CD4-positive, alpha-beta T cell (primary cell): ENCODE results near the gene PUS1. TPM values are rescaled to one million over a fixed set of nuclear protein-coding genes. Genes with fewer than 3 reads are reported as not detected.
"Not testable (repeated sequence)": the region's sequence is repeated elsewhere in the genome, so short reads cannot be mapped to it uniquely, and the experiment has no call there.

ENCODE experiments used
- ATAC-seq: fragments of 200-7000 bp; cut with Tn5 transposase; one replicate; pipeline ENCODE4 v1.10.0; 2022; ENCODE audit warnings: mild to moderate bottlenecking; ENCODE audit not compliant: poor library complexity
- CTCF ChIA-PET: fragments of 350-600 bp; sonication (Branson Sonifier 250); formaldehyde crosslinking; loops from one replicate; lab custom pipeline; 2021; ENCODE audit warnings: antibody characterized with exemption, inconsistent platforms; lab: Charles Lee
- POLR2A ChIA-PET: fragments of 350-600 bp; sonication (Branson Sonifier 250); formaldehyde crosslinking; loops from one replicate; lab custom pipeline; 2021; ENCODE audit warnings: antibody characterized with exemption, inconsistent platforms; lab: Charles Lee
- DNase-seq, 14 experiments: peaks; one replicate each; pipeline ENCODE4 v3.0.0-alpha.2; 2013 to 2020; ENCODE audit warnings: mixed read lengths in 2 of 14
- H3K27ac ChIP-seq, 2 donors: one replicate each; pipeline versions ENCODE4 v1.5.1 to v1.7.0; 2013; ENCODE audit warnings: low read length in 2 of 2, low read depth in 1 of 2, mild to moderate bottlenecking in 1 of 2
- H3K27me3 ChIP-seq, 2 experiments: 1 replicate in 1 of 2; 2 replicates in 1 of 2; pipeline versions ENCODE4 v1.6.1 to v1.7.0; 2013; ENCODE audit warnings: low read length in 2 of 2, control low read depth in 1 of 2, mild to moderate bottlenecking in 1 of 2, moderate library complexity in 1 of 2; ENCODE audit not compliant: insufficient read depth in 2 of 2, control insufficient read depth in 1 of 2
- H3K36me3 ChIP-seq: one replicate; pipeline ENCODE4 v1.6.1; 2013; ENCODE audit warnings: low read length, control low read depth; ENCODE audit not compliant: insufficient read depth
- H3K4me1 ChIP-seq: one replicate; pipeline ENCODE4 v1.6.1; 2013; ENCODE audit warnings: low read length, control low read depth; ENCODE audit not compliant: insufficient read depth
- H3K4me3 ChIP-seq: one replicate; pipeline ENCODE4 v1.5.1; 2013; ENCODE audit warnings: mild to moderate bottlenecking, low read length, moderate library complexity
- H3K9me3 ChIP-seq, 2 experiments: 1 replicate in 1 of 2; 2 replicates in 1 of 2; pipeline versions ENCODE4 v1.6.1 to v1.7.0; 2013; ENCODE audit warnings: low read length in 2 of 2, mild to moderate bottlenecking in 2 of 2, control low read depth in 1 of 2, moderate library complexity in 1 of 2; ENCODE audit not compliant: control insufficient read depth in 1 of 2, insufficient read depth in 1 of 2
- H3K27ac Mint-ChIP-seq: one replicate; pipeline ENCODE4 v1.8.0; 2020; ENCODE audit warnings: mixed read lengths
- H3K27me3 Mint-ChIP-seq: one replicate; pipeline ENCODE4 v1.8.0; 2021; ENCODE audit warnings: mixed read lengths
- H3K36me3 Mint-ChIP-seq: one replicate; pipeline ENCODE4 v1.8.0; 2021; ENCODE audit warnings: low read depth, mixed read lengths
- H3K4me1 Mint-ChIP-seq: one replicate; pipeline ENCODE4 v1.8.0; 2021; ENCODE audit warnings: low read depth, mixed read lengths
- H3K4me3 Mint-ChIP-seq: one replicate; pipeline ENCODE4 v1.8.0; 2020; ENCODE audit warnings: mild to moderate bottlenecking, mixed read lengths
- H3K9me3 Mint-ChIP-seq: one replicate; pipeline ENCODE4 v1.8.0; 2020; ENCODE audit warnings: mixed read lengths
- intact Hi-C, 2 experiments: fragments of 100-400 bp; cut with DNase I in 1 of 2; cut with micrococcal nuclease in 1 of 2; formaldehyde crosslinking; loops; one replicate each; pipeline versions ENCODE4 v1.15.1 to v1.9.0; 2023 to 2025; cut with DNase I, micrococcal nuclease
- polyA plus RNA-seq, 2 donors: library from polyadenylated mRNA; unstranded; fragments of 120-200 nt; gene quantifications; one replicate each; pipeline ENCODE4 v1.2.1, GENCODE V29; 2013
- total RNA-seq, 174 experiments: library from RNA in 2 of 174; stranded (reverse) in 2 of 174; gene quantifications; one replicate each; pipeline ENCODE4 v1.2.3 and lab custom pipeline; 2021 to 2026
- TF ChIP-seq, protein P1 (sequence below): fragments of 200-600 bp; IDR thresholded peaks from one replicate; pipeline ENCODE4 v1.8.0; 2022; ENCODE audit warnings: antibody characterized with exemption, mild to moderate bottlenecking

PUS1 gene
- 10 to 100 TPM; 17.7 to 18.2 TPM for total RNA-seq
- polyA plus RNA-seq (2013, experiment 1 of 2): 32.4 TPM
- polyA plus RNA-seq (2013, experiment 2 of 2): 35.1 TPM
- total RNA-seq (lab: John Stamatoyannopoulos, UW): 10.3 to 141 (median 33.0) reads per million in 172 experiments

DNA sequence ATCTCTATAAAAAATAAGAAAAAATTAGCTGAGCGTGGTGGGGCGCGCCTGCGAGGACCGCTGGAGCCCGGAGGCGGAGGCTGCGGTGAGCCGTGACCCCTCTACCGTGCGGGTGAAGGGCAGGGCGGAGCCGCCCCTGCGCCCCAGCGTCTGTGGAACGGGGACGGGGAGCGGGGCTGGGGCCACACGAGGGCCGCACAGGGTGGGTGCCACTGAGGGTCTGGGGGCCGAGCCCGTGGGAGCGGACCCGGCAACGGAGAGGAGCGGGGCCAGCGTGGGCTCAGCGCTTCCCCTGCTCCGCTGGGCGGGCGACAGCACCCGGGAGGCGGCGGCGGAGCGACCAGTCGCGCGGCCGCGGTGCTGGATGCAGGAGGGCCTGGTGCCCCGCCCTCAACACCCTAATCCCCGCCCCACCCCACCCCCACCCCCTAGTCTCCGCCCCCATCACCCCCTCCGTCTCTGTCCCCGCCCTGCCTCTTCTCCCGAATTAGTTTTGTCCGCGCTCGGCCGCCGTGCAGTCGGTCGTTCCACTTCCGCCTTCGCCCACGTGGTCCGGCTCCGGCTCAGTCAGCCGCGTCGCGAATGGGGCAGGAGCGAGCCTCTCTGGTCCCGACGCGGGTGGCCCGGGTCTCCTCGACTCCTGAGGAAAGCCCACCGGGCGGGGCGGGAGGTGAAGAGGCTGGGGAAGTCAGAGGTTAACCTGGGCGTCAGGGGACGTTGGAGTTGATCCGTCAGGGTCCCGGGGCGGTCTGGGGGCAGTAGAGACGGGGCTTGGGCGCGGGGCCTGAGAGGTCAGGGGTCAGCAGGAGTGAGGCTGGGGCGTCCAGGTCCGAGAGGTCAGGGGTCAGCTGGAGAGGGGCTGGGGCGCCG lies at the start of gene PUS1:
Gene PUS1, plus strand, starts transcription at position 566 of the 870 bp plus-strand sequence. CDS start 447 bp downstream, outside the sequence.
- H3K36me3 ChIP-seq: peaks cover 24% of the 10 kb centered on the region
- POLR2A ChIA-PET: interaction anchor here (0.8 to 1.7 kb wide), 4 partner anchors 21 to 218 kb away, joined by 3 to 10 read pairs (median 6); partner anchors contain the start of genes EP400 and SFSWAP
- intact Hi-C loops: loop anchor here (1.0 to 2.0 kb wide), 3 partner anchors 20 to 34 kb away; partner anchors contain the start of genes EP400 (in 1 of the 2) and ULK1 (in 1 of the 2)
- H3K27me3 Mint-ChIP-seq: no peaks in the 10 kb centered on the region
- ATAC-seq: peak; percentile 84
- H3K9me3 ChIP-seq: no peaks in the 10 kb centered on the region
- no peaks in the 10 kb centered on the region for H3K9me3 Mint-ChIP-seq
- H3K4me3 ChIP-seq: peak within 1 kb of the TSS; percentile 96
- DNase-seq: peak; percentile 87 to 97 (median 92)
- peak within 1 kb of the TSS; percentile 82 for H3K27ac Mint-ChIP-seq
- peaks cover 30% of the 10 kb centered on the region for H3K36me3 Mint-ChIP-seq
- H3K27ac ChIP-seq: peak within 1 kb of the TSS; percentile 55 to 61
- peaks cover 28% of the 10 kb centered on the region for H3K4me1 ChIP-seq
- no peaks in the 10 kb centered on the region for H3K27me3 ChIP-seq
- CTCF ChIA-PET: interaction anchor here (0.7 to 4.4 kb wide), 2 partner anchors 21 to 103 kb away, joined by 5 to 19 read pairs; partner anchors contain the start of gene EP400
- H3K4me1 Mint-ChIP-seq: peaks cover 35% of the 10 kb centered on the region
- TF ChIP-seq, protein P1, sequence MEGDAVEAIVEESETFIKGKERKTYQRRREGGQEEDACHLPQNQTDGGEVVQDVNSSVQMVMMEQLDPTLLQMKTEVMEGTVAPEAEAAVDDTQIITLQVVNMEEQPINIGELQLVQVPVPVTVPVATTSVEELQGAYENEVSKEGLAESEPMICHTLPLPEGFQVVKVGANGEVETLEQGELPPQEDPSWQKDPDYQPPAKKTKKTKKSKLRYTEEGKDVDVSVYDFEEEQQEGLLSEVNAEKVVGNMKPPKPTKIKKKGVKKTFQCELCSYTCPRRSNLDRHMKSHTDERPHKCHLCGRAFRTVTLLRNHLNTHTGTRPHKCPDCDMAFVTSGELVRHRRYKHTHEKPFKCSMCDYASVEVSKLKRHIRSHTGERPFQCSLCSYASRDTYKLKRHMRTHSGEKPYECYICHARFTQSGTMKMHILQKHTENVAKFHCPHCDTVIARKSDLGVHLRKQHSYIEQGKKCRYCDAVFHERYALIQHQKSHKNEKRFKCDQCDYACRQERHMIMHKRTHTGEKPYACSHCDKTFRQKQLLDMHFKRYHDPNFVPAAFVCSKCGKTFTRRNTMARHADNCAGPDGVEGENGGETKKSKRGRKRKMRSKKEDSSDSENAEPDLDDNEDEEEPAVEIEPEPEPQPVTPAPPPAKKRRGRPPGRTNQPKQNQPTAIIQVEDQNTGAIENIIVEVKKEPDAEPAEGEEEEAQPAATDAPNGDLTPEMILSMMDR: no peak
- peak within 1 kb of the TSS; percentile 97 for H3K4me3 Mint-ChIP-seq

DNA sequence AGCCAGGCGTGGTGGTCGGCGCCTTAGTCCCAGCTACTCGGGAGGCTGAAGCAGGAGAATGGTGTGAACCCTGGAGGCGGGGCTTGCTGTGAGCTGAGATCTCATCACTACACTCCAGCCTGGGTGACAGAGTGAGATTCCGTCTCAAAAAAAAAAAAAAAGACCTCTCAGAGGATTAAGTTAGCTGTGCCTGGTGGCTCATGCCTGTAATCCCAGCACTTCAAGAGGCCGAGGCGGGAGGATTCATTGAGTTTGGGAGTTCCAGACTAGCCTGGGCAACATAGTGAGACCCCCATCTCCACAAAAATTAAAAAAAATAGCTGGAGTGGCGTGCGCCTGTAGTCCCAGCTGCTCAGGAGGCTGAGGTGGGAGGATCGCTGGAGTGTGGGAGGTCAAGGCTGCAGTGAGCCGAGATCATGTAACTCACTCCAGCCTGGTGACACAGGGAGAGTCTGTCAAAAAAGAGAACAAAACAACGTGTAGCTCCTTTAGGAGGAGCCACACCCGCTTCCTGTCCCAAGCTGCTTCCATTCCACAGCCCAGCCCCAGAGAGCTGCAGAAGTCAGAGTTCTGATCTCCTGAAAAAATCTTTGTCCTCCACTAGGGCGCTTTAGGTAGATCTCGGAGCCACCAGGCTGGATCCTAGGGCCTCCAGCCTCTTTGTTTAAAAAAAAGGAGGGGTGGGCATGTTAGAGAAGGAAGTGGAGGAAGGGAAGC lies 46.1 kb upstream of the PUS1 start:
- H3K27me3 Mint-ChIP-seq: peaks cover 1% of the 10 kb centered on the region
- ChIA-PET CTCF (no interaction called here), POLR2A (no interaction called here)
- Histone ChIP-seq H3K4me1 (no peaks in the 10 kb centered on the region), H3K36me3 (no peaks in the 10 kb centered on the region), H3K27me3 (peaks cover 0 to 3% of the 10 kb centered on the region in 2 experiments), H3K4me3 (no peak overlapping the region), H3K9me3 (no peaks in the 10 kb centered on the region), H3K27ac (no peak overlapping the region)
- no peak overlapping the region for H3K27ac Mint-ChIP-seq
- no peaks in the 10 kb centered on the region for H3K36me3 Mint-ChIP-seq
- no peak for DNase-seq
- H3K4me1 Mint-ChIP-seq: no peaks in the 10 kb centered on the region
- ATAC-seq: no peak
- intact Hi-C loops: no loop called here
- no peak overlapping the region for H3K4me3 Mint-ChIP-seq
- TF ChIP-seq, protein P1: no peak
- H3K9me3 Mint-ChIP-seq: peaks cover 4% of the 10 kb centered on the region

DNA sequence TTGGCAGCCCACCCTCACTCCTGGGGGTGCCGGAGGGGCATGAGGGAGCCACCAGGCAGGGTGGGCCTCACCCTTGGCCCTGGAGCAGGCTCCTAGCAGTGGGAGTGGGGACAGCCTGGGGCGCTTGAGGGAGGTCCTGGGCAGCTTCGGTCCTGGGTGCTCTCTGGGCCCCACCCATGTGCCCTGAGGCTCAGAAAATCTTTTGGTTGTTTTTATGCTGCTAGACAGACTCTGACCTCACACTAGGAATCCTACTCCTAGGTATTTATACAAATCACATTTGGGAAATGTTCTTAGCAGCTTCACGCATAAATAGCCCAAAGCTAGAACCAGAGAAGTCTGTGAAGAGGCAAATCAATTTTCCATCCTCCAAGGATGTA lies 45.6 kb upstream of the PUS1 start:
- no peaks in the 10 kb centered on the region for H3K9me3 ChIP-seq
- no peaks in the 10 kb centered on the region for H3K36me3 ChIP-seq
- Mint-ChIP-seq H3K4me1 (no peaks in the 10 kb centered on the region), H3K27ac (no peak overlapping the region), H3K9me3 (peaks cover 4% of the 10 kb centered on the region), H3K36me3 (no peaks in the 10 kb centered on the region), H3K27me3 (no peaks in the 10 kb centered on the region), H3K4me3 (no peak overlapping the region)
- ChIA-PET CTCF (no interaction called here), POLR2A (no interaction called here)
- no peak overlapping the region for H3K27ac ChIP-seq
- no peak for ATAC-seq
- DNase-seq: no peak
- peaks cover 0 to 3% of the 10 kb centered on the region in 2 experiments for H3K27me3 ChIP-seq
- intact Hi-C loops: no loop called here
- no peak overlapping the region for H3K4me3 ChIP-seq
- no peaks in the 10 kb centered on the region for H3K4me1 ChIP-seq
- TF ChIP-seq, protein P1: no peak

DNA sequence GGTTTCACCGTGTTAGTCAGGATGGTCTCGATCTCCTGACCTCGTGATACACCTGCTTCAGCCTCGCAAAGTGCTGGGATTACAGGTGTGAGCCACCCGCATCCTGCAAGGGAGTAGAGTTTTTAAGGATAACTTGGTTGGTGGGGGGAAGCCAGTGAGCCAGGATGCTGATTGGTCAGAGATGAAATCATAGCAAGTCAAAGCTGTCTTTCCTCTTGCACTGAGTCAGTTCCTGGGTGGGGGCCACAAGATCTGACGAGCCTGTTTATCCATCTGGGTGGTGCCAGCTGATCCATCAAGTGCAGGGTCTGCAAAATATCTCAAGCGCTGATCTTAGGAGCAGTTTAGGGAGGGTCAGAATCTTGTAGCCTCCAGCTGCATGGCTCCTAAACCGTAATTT lies 44.0 kb upstream of the PUS1 start:
- H3K27ac ChIP-seq, H3K4me1 ChIP-seq, ATAC-seq, POLR2A ChIA-PET, H3K27me3 Mint-ChIP-seq, H3K4me1 Mint-ChIP-seq, H3K9me3 ChIP-seq, H3K4me3 ChIP-seq, H3K27ac Mint-ChIP-seq, H3K36me3 ChIP-seq, H3K4me3 Mint-ChIP-seq, CTCF ChIA-PET, intact Hi-C loops, H3K36me3 Mint-ChIP-seq, DNase-seq, H3K27me3 ChIP-seq, H3K9me3 Mint-ChIP-seq: not testable (repeated sequence)
